GM19328 (cell line): Measurements from ENCODE around the gene FBXO10.
"Not testable (repeated sequence)": the region's sequence is repeated elsewhere in the genome, so short reads cannot be mapped to it uniquely, and the experiment has no call there.

Experiments used
- ATAC-seq: cut with Tn5 transposase; IDR thresholded peaks from one replicate; pipeline ENCODE4 v1.9.1; 2021; ENCODE audit warnings: mild to moderate bottlenecking, moderate library complexity; ENCODE audit not compliant: unreplicated experiment

The FBXO10 gene

DNA sequence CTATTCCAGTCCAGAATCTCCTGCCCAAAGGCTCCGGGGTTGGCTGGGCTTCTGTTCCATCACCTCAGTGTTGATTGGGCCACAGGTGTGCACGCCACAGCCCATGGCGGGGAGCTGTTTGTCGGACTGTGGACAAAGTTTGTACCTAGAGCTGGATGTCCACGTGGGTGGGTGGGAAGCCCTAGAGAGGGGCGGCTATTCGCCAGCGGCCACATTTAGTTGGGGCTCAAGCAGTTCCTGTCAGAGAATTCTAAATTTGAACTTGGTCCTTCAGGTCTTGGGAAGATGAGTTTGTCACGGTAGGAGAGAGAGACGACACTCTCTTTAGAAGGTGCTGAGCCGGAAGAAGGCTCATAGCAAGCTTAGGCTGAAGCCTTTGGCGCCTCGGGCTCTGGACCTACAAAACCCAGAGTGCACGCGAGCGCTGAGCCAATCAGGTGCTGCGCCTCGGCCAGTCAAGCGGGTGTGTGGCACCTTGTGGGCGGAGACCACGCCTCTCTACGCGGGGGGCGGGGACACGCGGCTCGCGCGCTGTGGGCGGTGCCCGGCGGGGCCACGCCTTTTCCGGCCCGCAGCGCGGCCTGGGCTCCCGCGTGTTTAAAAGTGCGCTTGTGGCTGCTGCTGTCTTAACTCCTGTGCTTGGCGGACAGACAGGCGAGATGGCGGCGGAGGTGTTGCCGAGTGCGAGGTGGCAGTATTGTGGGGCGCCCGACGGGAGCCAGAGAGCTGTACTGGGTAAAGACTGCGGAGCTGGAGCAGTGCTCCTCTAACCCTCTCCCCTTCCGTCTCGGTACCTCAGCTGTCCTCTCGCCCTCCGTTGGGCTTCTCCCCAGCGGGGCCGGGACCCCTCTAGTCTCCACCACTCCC is 90.6 kb downstream of the FBXO10 start, which contains the start of gene POLR1E:
TSS of gene POLR1E (plus strand) at position 560 of the 867 bp plus-strand sequence. CDS start at position 660, 100 bp downstream.
- ATAC-seq = peak; percentile 96

- no peak for ATAC-seq
Measured at GRCh38 chr9:37480759-37481158, 95.4 kb downstream of the FBXO10 start.

GRCh38 chr9:37477987-37478619 is 98.1 kb downstream of the FBXO10 start:
- ATAC-seq = not testable (repeated sequence)

- not testable (repeated sequence) for ATAC-seq
Measured at GRCh38 chr9:37477443-37477842, 98.7 kb downstream of the FBXO10 start.

- ATAC-seq = no peak
Measured at GRCh38 chr9:37476930-37477329, 99.2 kb downstream of the FBXO10 start.

DNA sequence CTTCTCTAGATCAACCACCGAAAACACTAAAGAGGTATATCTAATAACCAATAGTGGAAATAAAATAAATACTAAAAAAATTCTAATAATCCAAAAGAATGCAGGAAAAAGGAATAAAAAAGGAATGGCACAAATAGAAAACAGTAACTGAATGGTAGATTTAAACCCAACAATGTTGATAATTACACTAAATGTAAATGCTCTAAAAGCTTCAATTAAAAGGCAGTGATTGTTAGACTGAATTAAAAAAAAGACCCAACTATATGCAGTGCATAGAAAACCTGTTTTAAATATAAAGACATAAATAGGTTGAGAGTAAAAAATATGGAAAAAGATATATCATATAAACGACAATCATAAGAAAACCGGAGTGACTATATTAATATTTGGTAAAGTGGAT is 101.7 kb downstream of the FBXO10 start:
- no peak for ATAC-seq

GRCh38 chr9:37473982-37474381 is 102.2 kb downstream of the FBXO10 start:
- ATAC-seq = not testable (repeated sequence)

- ATAC-seq = no peak
Measured at GRCh38 chr9:37471942-37472684, 104.1 kb downstream of the FBXO10 start.

DNA sequence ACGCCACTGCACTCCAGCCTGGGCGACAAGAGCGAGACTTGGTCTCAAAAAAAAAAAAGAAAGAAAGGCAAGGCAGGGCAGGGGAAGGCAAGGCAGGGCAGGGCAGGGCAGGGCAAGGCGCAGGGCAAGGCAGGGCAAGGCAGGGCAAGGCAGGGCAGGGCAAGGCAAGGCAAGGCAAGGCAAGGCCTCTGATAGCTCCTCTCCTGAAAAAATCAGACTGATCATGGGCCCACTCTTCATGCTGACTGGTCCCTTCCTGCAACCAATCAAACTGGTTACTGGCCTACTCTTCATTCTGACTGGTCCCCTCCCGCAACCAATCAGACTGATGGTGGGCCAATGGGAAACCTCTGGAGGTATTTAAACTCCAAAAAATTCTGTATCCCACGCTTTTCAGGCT is 107.6 kb downstream of the FBXO10 start:
- no peak for ATAC-seq

DNA sequence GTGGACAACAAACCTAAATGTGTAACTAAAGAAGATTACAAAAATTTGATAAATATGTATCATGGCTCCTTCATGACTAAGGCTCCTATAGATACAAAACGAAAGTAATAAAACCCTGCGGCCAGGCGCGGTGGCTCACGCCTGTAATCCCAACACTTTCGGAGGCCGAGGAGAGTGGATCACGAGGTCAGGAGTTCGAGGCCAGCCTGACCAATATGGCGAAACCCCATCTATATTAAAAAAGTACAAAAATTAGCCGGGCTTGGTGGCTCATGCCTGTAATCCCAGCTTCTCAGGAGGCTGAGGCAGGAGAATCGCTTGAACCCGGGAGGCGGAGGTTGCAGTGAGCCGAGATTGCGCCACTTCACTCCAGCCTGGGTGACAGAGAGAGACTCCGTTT is 108.7 kb downstream of the FBXO10 start:
- ATAC-seq = not testable (repeated sequence)

GRCh38 chr9:37466037-37466709 is 110.0 kb downstream of the FBXO10 start:
- no peak for ATAC-seq

DNA sequence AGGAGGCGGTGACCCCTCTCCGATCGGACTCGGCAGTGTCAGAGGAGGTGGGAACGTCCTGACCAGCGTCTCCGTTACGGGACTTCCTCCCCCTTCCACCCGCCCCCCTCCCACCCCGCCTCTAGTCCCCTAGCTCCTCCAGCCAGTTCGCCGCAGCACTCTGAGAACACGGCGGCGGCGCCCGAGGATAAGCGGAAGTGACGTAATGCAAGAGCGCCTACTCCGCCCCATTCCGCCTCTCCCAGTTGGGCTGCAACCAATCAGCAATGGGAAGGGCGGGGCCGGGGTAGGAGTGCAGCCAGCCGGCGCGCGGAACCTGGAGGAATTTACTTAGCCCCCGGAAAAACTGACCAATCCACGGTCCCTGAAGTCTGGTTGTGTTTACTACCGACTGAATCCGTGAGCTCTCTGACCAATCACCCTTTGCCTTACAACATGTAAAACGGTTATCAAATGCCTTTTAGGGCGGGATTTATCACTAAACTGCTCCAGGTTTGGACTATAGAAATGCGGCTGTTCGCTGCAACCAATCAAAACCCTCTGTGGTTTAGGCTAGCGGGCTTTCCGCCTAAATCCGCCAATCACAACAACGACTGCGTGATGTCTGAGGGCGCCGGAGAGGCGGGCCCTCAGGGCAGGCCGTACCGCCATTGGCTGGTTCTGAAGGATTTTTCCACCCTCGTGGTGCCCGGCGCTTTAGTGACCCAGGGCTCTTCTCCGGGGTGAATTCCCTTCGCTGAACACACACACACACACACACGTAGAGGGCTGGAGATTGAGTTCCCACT is 110.7 kb downstream of the FBXO10 start, which contains the start of gene ZBTB5:
TSS of gene ZBTB5 (minus strand) at position 202 of the 788 bp plus-strand sequence. CDS start 22,899 bp downstream, outside the sequence.
- peak; percentile 71 for ATAC-seq

DNA sequence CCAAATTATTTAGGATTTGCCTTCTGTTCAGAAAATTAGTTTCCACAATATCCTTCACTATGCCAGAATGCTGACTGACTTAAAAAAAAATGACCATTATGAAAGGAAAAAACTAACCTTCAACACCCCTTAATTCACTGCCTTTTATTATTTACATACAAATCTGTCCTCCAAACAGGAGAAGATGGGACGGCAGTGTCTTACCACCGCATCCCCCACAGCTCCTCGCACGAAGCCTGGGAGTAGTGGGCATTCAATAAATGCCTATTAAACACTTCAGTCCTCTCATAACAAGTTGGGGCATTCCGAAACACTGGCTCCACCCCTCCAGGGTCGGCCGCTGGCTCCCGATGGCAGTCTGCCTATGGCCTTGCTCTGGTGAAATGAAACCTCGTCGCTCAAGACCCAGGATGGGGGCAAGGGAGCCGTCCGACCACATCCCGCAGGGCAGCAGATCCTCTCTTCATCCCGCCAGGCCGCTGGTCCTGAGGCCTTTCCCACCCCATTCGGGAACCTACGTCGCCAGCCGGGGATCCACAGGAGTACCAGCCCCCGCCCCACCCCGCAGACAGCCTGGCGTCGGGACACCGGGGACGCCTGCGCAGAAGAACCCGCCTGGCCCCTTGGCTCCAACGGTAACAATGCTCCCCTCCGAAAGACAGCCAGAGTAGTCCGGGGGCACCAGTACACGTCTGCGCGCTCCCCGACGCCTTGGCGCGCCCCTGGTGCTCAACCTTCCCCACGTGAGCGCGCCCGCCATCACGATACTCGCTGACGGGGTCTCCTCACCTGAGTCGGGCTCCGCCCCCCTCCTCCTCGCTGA is 111.5 kb downstream of the FBXO10 start:
- ATAC-seq = peak; percentile 32

DNA sequence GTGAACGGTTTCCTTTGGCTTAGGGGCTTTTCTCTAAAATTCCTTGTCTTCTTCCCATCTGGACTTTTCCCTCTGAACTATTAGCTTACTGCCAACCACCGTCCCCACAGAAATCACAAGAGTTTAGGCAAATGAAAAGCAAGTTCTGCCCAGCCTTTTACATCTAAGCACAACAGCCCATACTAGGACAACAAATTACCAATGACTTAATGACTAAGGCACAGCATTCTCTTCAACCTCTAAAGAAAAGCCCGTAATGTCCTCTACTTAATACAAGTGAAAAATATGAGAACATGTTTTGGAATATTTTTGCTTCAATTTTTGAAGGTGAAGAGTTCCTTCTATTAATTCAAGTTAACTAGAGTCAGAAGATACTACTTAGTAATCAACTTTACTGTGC is 112.2 kb downstream of the FBXO10 start:
- ATAC-seq = no peak
